Muscle of leg (tissue), 16 donors: Measurements from ENCODE around the gene LAPTM5. TPM values are rescaled to one million over a fixed set of nuclear protein-coding genes. Genes with fewer than 3 reads are reported as not detected.
A peak's percentile ranks its signal among the peaks of the same experiment; 100 is the strongest.

Experiments
- DNase-seq: peaks from one replicate; pipeline ENCODE4 v3.0.0; 2013
- H3K27ac ChIP-seq: one replicate; pipeline ENCODE4 v1.5.1; 2013; ENCODE audit warnings: mild to moderate bottlenecking, low read length, control low read depth
- H3K27me3 ChIP-seq: one replicate; pipeline ENCODE4 v1.6.1; 2013; ENCODE audit warnings: low read length; ENCODE audit not compliant: control insufficient read depth, insufficient read depth
- H3K36me3 ChIP-seq: one replicate; pipeline ENCODE4 v1.6.1; 2013; ENCODE audit warnings: low read length; ENCODE audit not compliant: control insufficient read depth, insufficient read depth
- H3K4me1 ChIP-seq: one replicate; pipeline ENCODE4 v1.6.1; 2013; ENCODE audit warnings: low read length; ENCODE audit not compliant: control insufficient read depth, insufficient read depth
- H3K4me3 ChIP-seq: one replicate; pipeline ENCODE4 v1.5.1; 2013; ENCODE audit warnings: low read length, control low read depth
- H3K9me3 ChIP-seq: replicated peaks from 2 replicates; pipeline ENCODE4 v1.6.1; 2013; ENCODE audit warnings: low read depth, low read length; ENCODE audit not compliant: control insufficient read depth
- WGBS: methylation state at CpG from one replicate; pipeline ENCODE4 v1.1.5; 2013; ENCODE audit warnings: missing lambda C conversion rate; ENCODE audit not compliant: insufficient coverage; 5-methylcytosine and 5-hydroxymethylcytosine counted together
- long read RNA-seq, 11 donors: transcript quantifications; one replicate each; lab custom pipeline, GENCODE V29; 2026
- polyA plus RNA-seq, 8 donors: library from polyadenylated mRNA; unstranded; fragments of 120-200 nt; gene quantifications; one replicate each; pipeline versions ENCODE4 v1.2.1 to v1.2.3, GENCODE V29; 2013; ENCODE audit warnings: inconsistent platforms in 1 of 8, low replicate concordance in 1 of 8; ENCODE audit not compliant: insufficient read length in 8 of 8, insufficient read depth in 1 of 8
- total RNA-seq: library from RNA; stranded (reverse); fragments of 120-200 nt; gene quantifications from one replicate; pipeline ENCODE4 v1.2.4, GENCODE V29; 2013

Gene LAPTM5
- 5.6 TPM for total RNA-seq
- 10 to 100 TPM; 14.3 to 22.9 (median 18.2) TPM for polyA plus RNA-seq
- long read RNA-seq, donor 1, partial matches to known transcripts, result 0 of 4 reads
- long read RNA-seq, donor 1, other reads (novel, unspliced or antisense), result 0 of 4 reads
- long read RNA-seq, donor 2, partial matches to known transcripts, result 0 of 1 reads
- long read RNA-seq, donor 2, other reads (novel, unspliced or antisense), result 0 of 1 reads
- long read RNA-seq, donor 3, transcript LAPTM5-201 (8 exons, 2,223 nt), result major isoform, 7 of 7 reads
- long read RNA-seq, donor 3, partial matches to known transcripts, result 0 of 7 reads
- long read RNA-seq, donor 3, other reads (novel, unspliced or antisense), result 0 of 7 reads
- long read RNA-seq, donor 4, transcript LAPTM5-201 (8 exons, 2,223 nt), result major isoform, 12 of 12 reads
- long read RNA-seq, donor 4, partial matches to known transcripts, result 0 of 12 reads
- long read RNA-seq, donor 4, other reads (novel, unspliced or antisense), result 0 of 12 reads
- long read RNA-seq, donor 5, transcript LAPTM5-201 (8 exons, 2,223 nt), result major isoform, 13 of 20 reads
- long read RNA-seq, donor 5, partial matches to known transcripts, result 7 of 20 reads
- long read RNA-seq, donor 5, other reads (novel, unspliced or antisense), result 0 of 20 reads
- long read RNA-seq, donor 6, transcript LAPTM5-201 (8 exons, 2,223 nt), result major isoform, 9 of 9 reads
- long read RNA-seq, donor 6, partial matches to known transcripts, result 0 of 9 reads
- long read RNA-seq, donor 6, other reads (novel, unspliced or antisense), result 0 of 9 reads
- long read RNA-seq, donor 7, transcript LAPTM5-201 (8 exons, 2,223 nt), result major isoform, 10 of 10 reads
- long read RNA-seq, donor 7, partial matches to known transcripts, result 0 of 10 reads
- long read RNA-seq, donor 7, other reads (novel, unspliced or antisense), result 0 of 10 reads
- long read RNA-seq, donor 8, partial matches to known transcripts, result 0 of 3 reads
- long read RNA-seq, donor 8, other reads (novel, unspliced or antisense), result 0 of 3 reads
- long read RNA-seq, donor 9, partial matches to known transcripts, result 0 of 3 reads
- long read RNA-seq, donor 9, other reads (novel, unspliced or antisense), result 0 of 3 reads
- long read RNA-seq, donor 10, transcript LAPTM5-201 (8 exons, 2,223 nt), result major isoform, 9 of 9 reads
- long read RNA-seq, donor 10, partial matches to known transcripts, result 0 of 9 reads
- long read RNA-seq, donor 10, other reads (novel, unspliced or antisense), result 0 of 9 reads
- long read RNA-seq, donor 11, transcript LAPTM5-201 (8 exons, 2,223 nt), result major isoform, 5 of 5 reads
- long read RNA-seq, donor 11, partial matches to known transcripts, result 0 of 5 reads
- long read RNA-seq, donor 11, other reads (novel, unspliced or antisense), result 0 of 5 reads

GRCh38 chr1:30757352-30758120, at the start of gene LAPTM5:
TSS of gene LAPTM5 (minus strand) at chr1:30757774. CDS start at chr1:30757745, 29 bp downstream.
- Histone ChIP-seq H3K4me3 (peak within 1 kb of the TSS; percentile 37), H3K36me3 (no peaks in the 10 kb centered on the region), H3K27me3 (no peaks in the 10 kb centered on the region), H3K4me1 (peaks cover 75% of the 10 kb centered on the region), H3K27ac (peak within 1 kb of the TSS; percentile 81), H3K9me3 (peaks cover 2% of the 10 kb centered on the region)
- 54% methylated on average over 7 of the region's 21 CpGs for WGBS
- DNase-seq, result peak; percentile 51

- WGBS, result 49% methylated on average over 17 of the region's 24 CpGs
- no peak overlapping the region for H3K27ac ChIP-seq
These were observed 49.1 kb upstream of the LAPTM5 start for GRCh38 chr1:30806381-30807317.

GRCh38 chr1:30805304-30806003, 47.9 kb upstream of the LAPTM5 start:
- Histone ChIP-seq H3K27me3 (peaks cover 22% of the 10 kb centered on the region), H3K4me3 (no peak overlapping the region), H3K27ac (no peak overlapping the region), H3K36me3 (no peaks in the 10 kb centered on the region), H3K9me3 (no peaks in the 10 kb centered on the region), H3K4me1 (peaks cover 29% of the 10 kb centered on the region)
- 68% methylated on average over 4 of the region's 11 CpGs for WGBS
- DNase-seq, result no peak

More at GRCh38 chr1:30806381-30807317, 49.1 kb upstream of the LAPTM5 start:
- no peak overlapping the region for H3K4me3 ChIP-seq
- peaks cover 22% of the 10 kb centered on the region for H3K27me3 ChIP-seq
- H3K9me3 ChIP-seq, result no peaks in the 10 kb centered on the region
- peaks cover 23% of the 10 kb centered on the region for H3K4me1 ChIP-seq
- no peaks in the 10 kb centered on the region for H3K36me3 ChIP-seq
- DNase-seq, result no peak

GRCh38 chr1:30804822-30805221, 47.2 kb upstream of the LAPTM5 start:
- Histone ChIP-seq H3K36me3 (no peaks in the 10 kb centered on the region), H3K27ac (no peak overlapping the region), H3K27me3 (peaks cover 22% of the 10 kb centered on the region), H3K4me3 (no peak overlapping the region), H3K9me3 (no peaks in the 10 kb centered on the region), H3K4me1 (peaks cover 24% of the 10 kb centered on the region)
- WGBS, result 73% methylated on average over 5 of the region's 5 CpGs
- DNase-seq, result no peak

GRCh38 chr1:30804352-30804751, 46.8 kb upstream of the LAPTM5 start:
- no peaks in the 10 kb centered on the region for H3K36me3 ChIP-seq
- DNase-seq, result no peak
- H3K27me3 ChIP-seq, result peaks cover 22% of the 10 kb centered on the region
- H3K9me3 ChIP-seq, result no peaks in the 10 kb centered on the region
- no peak overlapping the region for H3K27ac ChIP-seq
- WGBS, result 80% methylated on average over 7 of the region's 7 CpGs
- H3K4me3 ChIP-seq, result no peak overlapping the region
- peaks cover 21% of the 10 kb centered on the region for H3K4me1 ChIP-seq

- no peaks in the 10 kb centered on the region for H3K36me3 ChIP-seq
- 70% methylated on average over 3 of the region's 6 CpGs for WGBS
- no peak overlapping the region for H3K27ac ChIP-seq
- H3K4me3 ChIP-seq, result no peak overlapping the region
- H3K4me1 ChIP-seq, result peaks cover 21% of the 10 kb centered on the region
- H3K9me3 ChIP-seq, result no peaks in the 10 kb centered on the region
- no peak for DNase-seq
- peaks cover 22% of the 10 kb centered on the region for H3K27me3 ChIP-seq
These were observed 46.0 kb upstream of the LAPTM5 start for GRCh38 chr1:30803562-30803961.

GRCh38 chr1:30801771-30802198, 44.2 kb upstream of the LAPTM5 start:
- no peaks in the 10 kb centered on the region for H3K36me3 ChIP-seq
- no peaks in the 10 kb centered on the region for H3K9me3 ChIP-seq
- DNase-seq, result peak; percentile 76
- no peak overlapping the region for H3K4me3 ChIP-seq
- 1% methylated on average over 15 of the region's 19 CpGs for WGBS
- peaks cover 22% of the 10 kb centered on the region for H3K27me3 ChIP-seq
- H3K27ac ChIP-seq, result no peak overlapping the region
- peaks cover 11% of the 10 kb centered on the region for H3K4me1 ChIP-seq

GRCh38 chr1:30799233-30799511, 41.6 kb upstream of the LAPTM5 start:
- Histone ChIP-seq H3K27ac (no peak overlapping the region), H3K4me1 (peaks cover 17% of the 10 kb centered on the region)
- no peak for DNase-seq

More at GRCh38 chr1:30799233-30799511, 41.6 kb upstream of the LAPTM5 start:
- Histone ChIP-seq H3K27me3 (peaks cover 3% of the 10 kb centered on the region), H3K4me3 (no peak overlapping the region), H3K36me3 (no peaks in the 10 kb centered on the region), H3K9me3 (no peaks in the 10 kb centered on the region)
